Glomerular endothelial cell (primary cell): ENCODE results near the gene FAM181A. TPM values are rescaled to one million over a fixed set of nuclear protein-coding genes. Genes with fewer than 3 reads are reported as not detected.

Experiments used
- DNase-seq: peaks from one replicate; pipeline ENCODE4 v3.0.0-alpha.2; 2011; ENCODE audit warnings: low read depth, low spot score; ENCODE audit errors: extremely low read depth
- total RNA-seq: library from RNA; depleted of rRNA; stranded (reverse); fragments of >200 nt; gene quantifications from 2 replicates; pipeline ENCODE4 v1.2.3, GENCODE V29; 2015

Gene FAM181A
- total RNA-seq: not detected in 2 replicates

DNA sequence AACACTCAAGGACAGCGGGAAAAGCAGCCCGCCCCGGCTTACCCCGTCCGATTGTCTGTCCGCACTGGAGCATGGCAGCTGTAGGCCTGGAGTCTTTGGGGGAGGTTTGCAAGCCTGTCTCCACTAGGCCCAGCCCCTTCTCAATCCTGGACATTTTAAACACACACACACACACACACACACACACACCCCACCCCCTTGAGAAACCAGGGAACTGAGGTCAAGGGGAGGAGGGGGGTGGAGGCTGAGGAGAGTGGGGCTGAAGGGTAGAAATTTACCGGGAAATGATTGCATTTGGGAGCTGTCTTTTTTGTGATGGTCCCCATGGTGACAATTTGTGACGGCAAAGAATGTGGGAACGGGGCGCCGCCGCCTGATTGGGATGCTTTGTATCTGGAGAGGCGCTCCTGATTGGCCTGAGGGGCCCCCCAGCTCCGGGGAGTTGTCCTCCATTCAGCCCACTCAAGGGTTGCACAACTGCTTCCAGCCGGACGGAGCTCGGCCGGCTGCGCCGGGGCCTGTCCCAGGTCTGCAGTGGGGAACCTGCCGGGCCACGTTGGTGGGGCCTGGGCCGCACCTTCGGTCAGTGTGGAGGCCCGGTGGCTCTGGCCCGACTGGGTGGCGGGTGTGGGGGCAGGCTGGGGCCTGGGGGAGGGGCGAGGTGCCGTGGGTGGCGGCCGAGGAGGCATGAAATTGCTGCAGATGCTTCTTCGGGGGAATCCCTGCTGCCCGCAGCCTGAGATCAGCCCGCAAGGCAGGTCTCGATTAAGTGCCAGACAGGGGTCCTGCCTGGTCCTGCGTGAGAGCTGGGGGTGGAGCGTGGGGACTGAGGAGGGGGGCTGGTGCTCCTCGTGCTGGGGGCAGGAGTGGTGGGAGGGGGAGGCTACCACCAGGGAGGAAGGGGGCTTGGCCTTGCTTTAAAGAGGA is at the start of gene FAM181A:
Gene FAM181A, plus strand, starts transcription at position 472 of the 927 bp plus-strand sequence. CDS start 942 bp downstream, outside the sequence.
- DNase-seq: no peak

DNA sequence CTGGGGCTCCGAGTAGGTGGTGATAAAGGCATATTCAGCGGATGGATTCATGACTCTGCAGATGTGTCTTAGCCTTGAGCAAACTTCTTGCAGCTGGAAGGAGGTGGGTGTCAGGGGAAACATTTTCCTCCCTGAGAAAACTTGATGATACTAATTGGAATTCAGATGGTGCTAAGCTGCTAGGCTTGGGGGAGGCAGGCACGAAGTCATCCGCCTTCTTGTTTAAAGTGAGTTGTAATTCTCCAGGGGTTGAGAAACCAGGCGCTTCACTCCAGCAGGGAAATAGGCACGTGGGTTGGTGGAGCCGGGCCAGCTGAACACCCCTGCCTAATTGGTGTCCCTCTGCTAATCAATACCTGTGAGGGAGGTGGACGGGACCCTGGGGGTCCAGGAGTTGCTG is 48.9 kb upstream of the FAM181A start:
- DNase-seq: no peak

- no peak for DNase-seq
Observed at GRCh38 chr14:93878871-93879270, 48.3 kb upstream of the FAM181A start.

GRCh38 chr14:93879362-93879983 is 47.7 kb upstream of the FAM181A start:
- no peak for DNase-seq

- no peak for DNase-seq
Observed at GRCh38 chr14:93880021-93880820, 46.9 kb upstream of the FAM181A start.

- no peak for DNase-seq
Observed at GRCh38 chr14:93884950-93885349, 42.2 kb upstream of the FAM181A start.

GRCh38 chr14:93888995-93889394 is 38.1 kb upstream of the FAM181A start:
- DNase-seq: no peak

- DNase-seq: no peak
Observed at GRCh38 chr14:93889739-93890483, 37.2 kb upstream of the FAM181A start.

- DNase-seq: no peak
Observed at GRCh38 chr14:93891756-93892504, 35.2 kb upstream of the FAM181A start.

- no peak for DNase-seq
Observed at GRCh38 chr14:93892505-93892839, 34.7 kb upstream of the FAM181A start.

- DNase-seq: no peak
Observed at GRCh38 chr14:93892923-93893558, 34.1 kb upstream of the FAM181A start.

GRCh38 chr14:93893661-93894261 is 33.4 kb upstream of the FAM181A start:
- DNase-seq: no peak

GRCh38 chr14:93895023-93895604 is 32.0 kb upstream of the FAM181A start:
- DNase-seq: no peak

DNA sequence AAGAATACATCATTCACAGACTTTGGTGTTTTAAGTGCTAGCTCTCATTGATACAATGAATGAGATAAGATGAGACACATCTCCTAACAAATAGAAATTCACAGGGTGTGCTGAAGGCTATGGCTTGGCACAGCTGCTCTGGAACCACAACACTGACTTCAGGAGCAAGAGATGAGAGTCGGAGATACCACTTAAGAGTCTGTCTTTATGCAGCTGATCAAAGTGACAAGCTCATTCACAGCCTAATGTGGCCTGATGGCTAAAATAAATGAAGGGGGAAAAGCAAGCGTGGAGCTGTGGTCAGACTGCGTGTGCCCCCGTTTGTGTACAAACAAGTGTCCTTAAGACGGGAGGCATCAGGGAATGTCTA is 29.7 kb upstream of the FAM181A start:
- DNase-seq: no peak

GRCh38 chr14:93898081-93898611 is 29.0 kb upstream of the FAM181A start:
- no peak for DNase-seq

DNA sequence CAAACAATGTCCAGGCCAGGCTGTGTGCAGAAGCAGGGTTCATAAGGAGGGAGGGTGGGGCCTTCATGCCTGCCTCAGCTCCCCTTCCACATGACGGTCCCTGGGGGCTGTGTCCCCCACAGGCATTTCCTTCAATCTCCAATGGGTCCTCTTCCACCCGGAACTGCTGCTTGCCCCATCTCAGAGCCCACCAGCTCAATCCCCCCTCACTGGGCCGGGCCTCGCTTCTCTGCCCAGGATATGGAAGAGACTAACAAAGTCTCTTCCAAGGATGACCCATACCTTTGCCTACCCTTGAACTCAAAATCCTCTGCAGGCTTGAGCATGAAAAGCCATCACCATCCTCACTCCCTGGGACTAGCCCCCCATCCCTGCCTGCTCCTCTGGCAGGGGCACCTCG is 28.4 kb upstream of the FAM181A start:
- no peak for DNase-seq

DNA sequence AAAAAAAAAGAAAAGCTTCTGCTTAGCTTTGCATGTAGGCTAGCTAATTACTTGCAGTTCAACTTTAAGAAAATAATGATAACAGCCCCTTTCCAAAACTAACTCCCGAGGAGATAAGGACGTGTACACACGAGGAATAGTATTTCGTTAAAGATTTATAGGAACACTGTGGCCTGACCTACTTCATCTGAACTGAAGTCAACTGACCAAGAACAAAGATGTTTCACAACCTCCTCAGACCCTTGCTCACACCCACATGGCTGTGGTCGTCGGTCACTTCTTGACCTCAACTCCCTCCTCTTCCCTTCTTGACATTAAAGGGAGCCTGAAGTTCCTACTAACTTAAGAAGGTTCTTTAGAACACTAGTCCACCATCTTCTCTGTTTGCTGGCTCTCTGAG is 25.3 kb upstream of the FAM181A start:
- no peak for DNase-seq

GRCh38 chr14:93902619-93903307 is 24.4 kb upstream of the FAM181A start:
- DNase-seq: no peak
